MM.1S (cell line): Measurements from ENCODE around the gene KAT5.

ENCODE experiments used
- EZH2 ChIP-seq: fragments of 300-600 bp; sonication (generic); optimal IDR thresholded peaks from 2 replicates; pipeline ENCODE3; 2017; ENCODE audit warnings: low read depth, mild to moderate bottlenecking, antibody characterized with exemption, low read length, mixed read lengths
- EZH2phosphoT487 ChIP-seq: fragments of 300-600 bp; sonication (generic); IDR thresholded peaks from 2 replicates; pipeline ENCODE4 v1.6.1; 2018; ENCODE audit warnings: antibody characterized with exemption, low read length
- TF ChIP-seq, protein P1 (sequence below): fragments of 300-600 bp; sonication (generic); IDR thresholded peaks from 2 replicates; pipeline ENCODE4 v1.5.1; 2016; ENCODE audit warnings: antibody characterized with exemption, low read length, mixed read lengths

DNA sequence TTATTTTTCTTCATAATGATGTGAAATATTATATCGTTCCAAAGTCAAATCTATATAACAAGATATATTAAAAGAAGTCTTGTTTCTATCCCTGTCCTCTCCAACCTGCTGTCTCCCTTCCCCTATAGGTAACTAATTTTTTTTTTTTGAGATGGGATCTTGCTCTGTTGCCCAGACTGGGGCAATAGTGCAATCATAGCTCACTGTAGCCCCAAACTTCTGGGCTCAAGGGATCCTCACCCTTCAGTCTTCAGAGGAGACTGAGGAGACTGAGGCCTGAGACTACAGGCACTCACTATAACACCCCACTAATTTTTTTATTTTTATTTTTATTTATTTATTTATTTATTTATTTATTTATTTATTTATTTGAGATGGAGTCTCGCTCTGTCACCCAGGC lies 39.1 kb upstream of the KAT5 start:
- TF ChIP-seq, protein P1, sequence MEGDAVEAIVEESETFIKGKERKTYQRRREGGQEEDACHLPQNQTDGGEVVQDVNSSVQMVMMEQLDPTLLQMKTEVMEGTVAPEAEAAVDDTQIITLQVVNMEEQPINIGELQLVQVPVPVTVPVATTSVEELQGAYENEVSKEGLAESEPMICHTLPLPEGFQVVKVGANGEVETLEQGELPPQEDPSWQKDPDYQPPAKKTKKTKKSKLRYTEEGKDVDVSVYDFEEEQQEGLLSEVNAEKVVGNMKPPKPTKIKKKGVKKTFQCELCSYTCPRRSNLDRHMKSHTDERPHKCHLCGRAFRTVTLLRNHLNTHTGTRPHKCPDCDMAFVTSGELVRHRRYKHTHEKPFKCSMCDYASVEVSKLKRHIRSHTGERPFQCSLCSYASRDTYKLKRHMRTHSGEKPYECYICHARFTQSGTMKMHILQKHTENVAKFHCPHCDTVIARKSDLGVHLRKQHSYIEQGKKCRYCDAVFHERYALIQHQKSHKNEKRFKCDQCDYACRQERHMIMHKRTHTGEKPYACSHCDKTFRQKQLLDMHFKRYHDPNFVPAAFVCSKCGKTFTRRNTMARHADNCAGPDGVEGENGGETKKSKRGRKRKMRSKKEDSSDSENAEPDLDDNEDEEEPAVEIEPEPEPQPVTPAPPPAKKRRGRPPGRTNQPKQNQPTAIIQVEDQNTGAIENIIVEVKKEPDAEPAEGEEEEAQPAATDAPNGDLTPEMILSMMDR: no peak
- TF ChIP-seq EZH2phosphoT487 (no peak), EZH2 (no peak)
